Non-pigmented ciliary epithelial cell (primary cell): Measurements from ENCODE around the gene BCL2L11.

ENCODE experiments used
- DNase-seq: peaks from one replicate; pipeline ENCODE4 v3.0.0-alpha.2; 2010; ENCODE audit warnings: low read depth

BCL2L11 gene

GRCh38 chr2:111168528-111169239, 48.0 kb downstream of the BCL2L11 start:
- peak; percentile 35 for DNase-seq

DNA sequence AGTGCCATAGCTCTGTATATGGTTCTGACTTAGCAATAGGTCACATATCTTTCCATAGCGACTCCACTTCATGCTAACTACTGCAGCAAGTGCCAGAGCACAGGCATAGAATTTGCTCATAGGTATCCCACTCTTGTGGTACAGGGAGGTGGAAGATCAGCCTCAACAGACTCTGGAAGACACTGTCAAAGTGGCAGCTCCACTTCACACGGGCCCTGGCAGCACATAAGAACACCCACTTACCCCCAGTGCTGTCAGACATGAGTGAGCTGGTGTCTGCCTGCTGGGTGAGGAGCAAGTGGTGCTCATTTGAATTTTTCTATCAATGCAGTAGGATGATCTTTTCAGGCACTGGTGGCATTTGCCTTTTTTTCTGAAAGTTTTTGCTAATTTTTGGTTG, 48.6 kb downstream of the BCL2L11 start:
- no peak for DNase-seq

DNA sequence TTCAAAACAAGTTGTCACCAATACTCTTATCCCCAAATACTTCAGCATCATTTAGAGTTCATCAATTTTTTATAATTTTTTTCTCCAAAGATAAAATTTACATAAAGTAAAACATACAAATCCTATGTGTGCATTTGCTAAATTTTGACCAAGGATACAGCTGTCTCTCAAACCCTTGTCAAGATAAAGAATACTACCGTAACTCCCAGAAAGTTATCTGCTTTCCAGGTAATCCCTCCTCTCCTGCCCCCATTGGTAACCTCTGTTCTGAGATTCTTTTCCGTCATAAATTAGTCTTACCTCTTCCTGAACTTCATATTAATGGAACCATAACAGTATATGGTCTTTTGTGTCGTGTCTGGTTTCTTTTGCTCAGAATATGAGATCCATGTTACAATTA, 49.2 kb downstream of the BCL2L11 start:
- no peak for DNase-seq

- DNase-seq: no peak
These were observed 50.7 kb downstream of the BCL2L11 start for GRCh38 chr2:111171337-111171930.

DNA sequence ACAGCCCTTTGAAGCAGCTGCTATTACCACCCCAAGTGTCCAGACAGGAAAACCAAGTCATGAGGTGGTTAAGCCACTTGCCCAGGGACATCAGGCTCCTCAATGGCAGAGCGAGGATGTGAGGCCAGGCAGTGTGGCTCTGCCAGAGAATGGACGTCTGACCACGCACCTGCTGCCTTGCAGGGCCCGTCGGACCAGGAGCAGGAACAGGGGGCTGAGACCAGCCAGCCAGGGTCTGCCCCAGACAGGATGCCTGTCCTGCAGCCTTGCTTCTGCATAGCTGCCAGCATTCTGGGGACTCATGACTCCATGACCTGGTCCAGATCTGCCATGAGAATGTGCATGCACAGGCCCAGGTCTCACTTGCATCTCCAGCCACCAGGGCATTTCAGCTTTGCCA, 52.0 kb downstream of the BCL2L11 start:
- no peak for DNase-seq

GRCh38 chr2:111173338-111173737, 52.6 kb downstream of the BCL2L11 start:
- no peak for DNase-seq

- no peak for DNase-seq
These were observed 53.1 kb downstream of the BCL2L11 start for GRCh38 chr2:111173856-111174255.

GRCh38 chr2:111175615-111176014, 54.9 kb downstream of the BCL2L11 start:
- no peak for DNase-seq

DNA sequence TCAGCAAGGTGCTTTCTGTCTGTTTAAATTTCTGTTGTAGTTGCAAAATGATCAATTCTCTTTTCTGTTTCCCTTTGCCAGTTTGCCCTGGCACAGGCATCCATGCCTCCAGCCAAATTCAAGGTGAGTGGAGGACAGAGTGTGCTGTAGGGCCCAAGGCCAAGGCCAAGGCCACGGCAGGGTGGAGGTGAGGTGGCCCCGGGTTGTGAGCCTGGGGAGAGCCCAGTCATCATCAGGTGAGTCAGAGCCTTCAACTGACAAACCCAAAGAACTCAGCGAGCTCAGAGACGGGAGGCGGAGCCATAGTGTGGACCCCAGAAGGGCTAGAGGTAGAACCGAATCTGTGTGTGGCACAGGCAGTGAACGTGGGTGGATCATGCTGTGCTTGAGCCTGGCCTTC, 55.7 kb downstream of the BCL2L11 start:
- DNase-seq: no peak

DNA sequence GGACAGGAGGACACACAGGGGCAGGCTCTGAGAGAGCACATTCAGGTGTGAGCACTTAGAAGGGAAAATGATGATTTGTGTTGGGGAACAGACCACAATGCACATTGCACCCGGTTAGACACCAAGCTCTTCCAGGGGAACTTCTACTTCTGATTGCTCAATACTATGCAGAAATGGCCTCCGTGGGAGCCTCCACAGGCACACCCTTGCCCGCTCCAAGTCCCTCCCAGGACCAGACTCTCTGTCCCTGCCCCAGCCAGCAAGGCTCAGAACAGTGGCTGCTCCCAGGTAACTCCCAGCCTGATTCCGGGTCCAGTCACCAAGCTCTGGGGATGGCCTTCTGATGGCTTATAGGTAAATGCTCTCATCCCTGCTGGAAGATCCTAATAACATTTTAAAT, 56.2 kb downstream of the BCL2L11 start:
- no peak for DNase-seq

GRCh38 chr2:111178296-111178695, 57.6 kb downstream of the BCL2L11 start:
- DNase-seq: no peak

- DNase-seq: no peak
These were observed 58.2 kb downstream of the BCL2L11 start for GRCh38 chr2:111178730-111179405.

DNA sequence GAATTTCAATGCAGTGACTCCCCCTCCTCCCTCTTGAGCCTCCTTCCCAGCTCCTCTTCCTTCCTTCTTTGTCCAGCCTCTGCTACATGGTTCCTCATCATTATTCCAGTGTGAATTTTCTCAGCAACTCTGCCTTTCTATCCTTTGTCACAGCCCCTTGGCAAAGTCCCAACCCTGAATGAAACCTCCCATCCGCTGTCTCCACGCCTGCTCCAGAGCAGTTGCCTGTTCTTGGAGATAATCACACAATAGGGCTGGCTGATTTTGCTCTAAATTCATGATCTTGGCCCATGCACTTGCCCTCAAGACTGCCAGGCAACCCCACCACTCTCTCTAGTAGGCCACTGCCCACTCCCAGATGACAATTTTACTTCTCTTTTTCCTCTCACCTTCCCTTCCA, 61.4 kb downstream of the BCL2L11 start:
- DNase-seq: no peak

DNA sequence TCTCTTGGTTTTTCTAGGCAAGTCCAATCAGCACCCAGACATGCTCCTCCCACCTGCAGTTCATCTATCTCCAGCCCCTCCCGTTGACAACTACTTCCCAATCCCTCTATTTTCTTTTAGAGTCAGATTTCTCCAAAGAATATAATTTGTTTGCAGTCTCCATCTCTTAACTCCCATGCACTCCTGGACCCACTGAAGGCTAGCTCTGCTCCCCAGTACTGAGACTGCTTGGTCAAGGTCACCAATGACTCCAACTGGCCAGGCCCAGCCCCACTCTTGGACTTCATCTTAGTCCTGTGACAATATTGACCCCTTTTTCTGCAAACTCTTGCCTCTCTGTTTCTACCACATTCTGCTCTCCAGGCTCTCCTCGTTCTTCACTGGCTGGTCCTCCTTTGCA, 62.0 kb downstream of the BCL2L11 start:
- DNase-seq: no peak

DNA sequence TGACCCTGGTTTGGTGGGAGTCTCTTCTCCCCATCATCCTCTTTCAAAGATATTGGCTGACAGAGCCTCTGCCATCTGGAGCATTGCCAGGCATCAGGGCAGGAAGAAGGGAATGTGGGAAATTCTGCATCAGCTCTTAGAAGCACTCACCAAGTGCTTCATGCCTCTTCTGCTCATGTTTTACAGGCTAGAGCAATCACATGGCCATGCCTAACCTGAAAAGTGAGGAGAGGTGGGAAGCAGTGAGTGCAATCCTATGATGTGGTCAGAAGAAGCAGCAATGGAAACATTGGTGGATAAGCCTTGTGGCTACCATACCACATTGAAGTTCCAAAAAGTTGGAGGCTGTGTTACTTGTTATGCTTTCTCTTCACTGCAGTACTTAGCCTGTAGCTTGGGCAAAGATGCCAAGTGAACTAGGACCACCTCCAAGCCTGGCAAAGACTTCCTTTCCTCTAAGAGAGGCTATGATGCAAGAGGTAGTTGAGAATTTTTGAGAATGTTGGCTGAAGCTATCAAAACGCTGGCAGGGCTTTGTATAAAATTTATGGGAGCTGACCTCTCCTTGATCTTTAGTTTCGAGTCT, 64.1 kb downstream of the BCL2L11 start:
- no peak for DNase-seq

GRCh38 chr2:111185361-111186022, 64.8 kb downstream of the BCL2L11 start:
- no peak for DNase-seq

DNA sequence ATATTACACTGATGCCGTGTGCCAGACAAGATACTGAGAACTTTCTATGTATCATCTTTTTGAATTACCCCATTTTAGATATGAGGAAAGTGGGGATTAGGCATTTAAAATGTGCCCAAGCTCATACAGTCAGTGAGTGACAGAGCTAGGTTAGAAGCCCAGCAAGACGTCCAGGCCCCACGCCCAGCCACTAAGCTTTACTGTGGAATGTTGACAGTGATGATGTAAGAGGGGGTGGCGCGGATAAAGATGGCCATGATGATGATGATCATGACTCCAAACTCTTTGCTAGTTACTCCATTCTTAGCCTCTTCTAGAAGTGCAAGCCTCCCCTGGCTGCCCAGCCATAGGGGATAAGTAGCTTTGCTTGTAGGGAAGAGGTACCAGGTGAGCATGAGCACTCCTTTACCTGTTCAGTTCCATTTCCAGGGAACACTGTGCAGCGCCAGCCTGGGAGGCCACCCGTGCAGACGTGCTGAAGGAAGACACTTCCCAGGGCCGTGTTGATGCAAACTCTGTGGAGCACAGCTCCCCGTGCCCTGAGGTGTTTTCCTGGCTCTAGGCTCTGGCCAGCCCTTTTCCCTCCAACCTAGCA, 65.5 kb downstream of the BCL2L11 start:
- DNase-seq: no peak

DNA sequence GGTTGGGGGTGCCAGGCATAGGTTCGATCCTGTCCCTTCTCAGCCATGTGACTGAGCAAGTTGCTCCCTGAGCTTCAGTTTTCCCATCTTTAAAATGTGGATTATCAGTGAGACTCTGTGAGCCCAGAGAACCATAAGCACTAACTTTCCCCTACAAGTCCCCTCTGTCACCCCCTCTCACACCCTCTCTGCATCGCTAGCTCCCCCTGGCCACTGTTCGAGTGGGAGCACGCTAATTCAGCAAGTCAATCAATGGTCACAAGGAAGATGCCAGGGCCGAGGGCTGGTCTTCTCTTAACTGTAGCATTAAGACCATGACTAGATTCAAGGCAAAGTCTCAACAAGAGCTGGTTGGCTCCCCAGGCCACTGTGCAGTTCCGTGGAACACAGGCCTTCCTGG, 66.2 kb downstream of the BCL2L11 start:
- DNase-seq: no peak

GRCh38 chr2:111188681-111189080, 68.0 kb downstream of the BCL2L11 start:
- no peak for DNase-seq

DNA sequence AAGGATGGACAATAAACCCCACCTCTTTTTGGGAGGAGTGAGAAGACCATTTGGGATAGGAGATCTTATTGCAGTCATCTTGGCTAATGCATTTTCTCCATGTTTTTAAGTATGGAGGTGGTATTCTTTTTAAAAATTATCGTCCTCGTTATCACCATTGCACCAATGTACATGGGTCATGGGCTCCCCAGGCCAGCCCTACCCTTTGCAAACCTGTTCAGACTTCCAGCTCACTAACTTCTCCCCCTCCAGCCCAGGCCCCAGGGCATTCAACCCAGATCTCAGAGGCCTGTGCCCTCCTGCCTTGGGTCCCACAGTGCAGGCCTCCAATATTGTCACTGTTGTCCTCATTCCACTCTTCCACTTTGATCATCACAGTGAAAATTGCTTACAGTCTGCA, 68.4 kb downstream of the BCL2L11 start:
- no peak for DNase-seq

DNA sequence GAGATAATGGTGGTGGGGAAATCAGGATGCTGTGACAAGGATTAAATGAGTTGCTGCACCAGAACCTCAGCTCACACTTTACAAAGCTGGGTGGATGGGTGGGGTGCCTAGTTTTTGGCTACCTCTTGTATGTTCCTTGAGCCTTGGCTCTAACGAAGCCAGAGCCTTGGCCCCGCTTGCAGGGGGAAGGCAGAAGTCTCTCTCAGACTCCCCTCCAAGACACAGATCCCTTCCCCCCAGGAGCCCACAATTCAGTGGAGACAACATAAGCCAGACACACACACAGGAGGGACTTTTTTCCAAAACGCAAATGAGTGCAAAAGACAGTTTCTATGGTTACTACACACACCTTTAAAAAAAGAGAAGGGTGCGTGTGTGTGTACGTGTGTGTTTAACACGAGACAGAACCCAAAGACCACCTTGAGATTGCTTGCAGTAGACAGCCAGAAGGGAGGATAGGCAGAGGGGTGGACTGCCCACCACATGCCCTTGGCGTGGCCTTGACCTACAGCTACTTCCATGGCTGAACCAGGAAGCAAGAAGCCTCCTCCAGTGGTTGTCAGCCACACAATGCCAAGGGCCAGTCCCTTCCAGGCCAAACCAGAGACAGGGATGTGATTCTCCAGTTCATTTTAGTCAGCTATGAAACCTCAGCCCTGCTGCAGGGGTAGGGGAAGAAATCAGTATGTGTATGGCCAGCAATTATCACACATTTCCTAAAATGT, 70.3 kb downstream of the BCL2L11 start:
- no peak for DNase-seq

DNA sequence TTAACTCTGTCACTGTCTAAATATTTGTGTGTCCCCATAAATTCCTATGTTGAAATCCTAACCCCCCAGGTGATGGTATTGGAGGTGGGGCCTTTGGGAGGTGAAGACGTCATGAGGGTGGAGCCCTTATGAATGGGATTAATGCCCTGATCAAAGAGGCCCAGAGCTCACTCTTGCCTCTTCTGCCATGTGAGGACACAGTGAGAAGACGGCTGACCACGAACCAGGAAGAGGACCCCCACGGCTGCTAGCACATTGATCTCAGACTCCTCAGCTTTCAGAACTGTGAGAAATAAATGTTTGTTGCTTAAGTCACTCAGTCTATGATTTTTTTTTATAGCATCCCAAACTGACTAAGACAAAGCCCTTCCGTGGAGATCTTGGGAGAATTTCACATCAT, 71.2 kb downstream of the BCL2L11 start:
- no peak for DNase-seq
